Ramos (cell line): Measurements from ENCODE around the gene DISP2.

Experiments used
- in situ Hi-C: fragments of 300-500 bp; cut with MboI; formaldehyde crosslinking; loops from one replicate; pipeline ENCODE4 v1.14.3; 2022; ENCODE audit warnings: low sequenced_read_pairs; ENCODE audit not compliant: unreplicated experiment

Gene DISP2

DNA sequence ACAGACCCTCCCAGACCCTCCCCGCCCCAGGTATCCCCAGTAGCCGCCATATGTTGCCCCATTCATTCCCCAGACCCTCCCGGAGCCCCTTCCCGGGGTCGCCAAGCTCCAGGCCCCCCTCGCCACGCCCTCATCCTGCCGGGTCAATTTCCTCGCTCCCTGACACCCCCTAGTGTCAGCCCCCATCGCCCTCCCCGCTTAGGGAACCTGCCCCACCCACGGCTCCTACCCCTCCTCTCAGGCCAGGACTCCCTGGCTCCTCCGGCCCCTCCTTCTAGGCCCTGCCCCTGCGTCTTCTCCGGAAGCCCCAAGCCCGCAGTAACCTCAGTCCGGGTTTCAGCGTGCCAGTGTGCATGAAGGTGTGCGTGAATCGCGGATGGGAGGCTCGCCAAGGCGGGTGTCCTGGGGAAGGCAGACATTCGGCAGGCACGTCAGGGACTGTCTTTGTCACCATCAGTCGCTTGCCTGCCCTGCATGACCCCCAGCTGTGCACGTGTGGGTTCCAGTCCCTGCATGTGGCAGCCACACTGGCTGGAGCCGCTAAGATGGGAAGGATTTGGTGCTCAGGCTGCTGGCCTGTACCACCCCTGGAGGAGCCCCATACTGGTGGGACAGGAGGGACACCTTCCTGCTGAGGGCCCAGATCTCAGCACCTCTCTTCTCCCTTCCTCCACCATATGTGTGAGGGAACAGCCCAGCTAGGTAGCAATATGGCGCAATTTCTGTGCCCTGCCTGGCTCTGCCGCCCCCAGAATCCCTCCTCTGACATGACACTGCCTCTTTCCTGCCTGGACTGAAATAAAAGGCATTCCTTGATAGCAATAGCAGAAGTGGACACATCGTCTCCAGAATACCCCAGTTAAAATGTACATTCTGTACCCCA is 693 bp downstream of the DISP2 start:
- in situ Hi-C loops: no loop called here

DNA sequence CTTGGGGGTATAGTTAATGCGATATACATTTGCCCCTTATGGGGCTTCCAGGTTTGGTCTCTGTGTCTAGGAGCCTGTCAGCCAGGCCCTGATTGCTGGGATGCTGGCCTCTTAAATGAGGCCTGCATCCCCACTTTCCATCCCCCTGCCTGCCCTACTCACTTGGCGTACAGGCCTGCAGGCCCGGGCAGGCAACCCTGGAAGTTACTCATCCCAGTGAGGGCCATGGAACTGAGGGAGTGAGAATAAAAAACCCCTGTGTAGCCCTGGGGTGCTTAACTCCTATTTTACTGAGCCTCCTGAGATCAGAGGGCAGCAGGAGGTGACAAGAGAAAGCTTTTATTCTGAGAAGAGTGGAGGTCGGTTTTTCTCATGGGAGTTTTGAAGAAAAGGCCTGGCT is 2.0 kb downstream of the DISP2 start:
- in situ Hi-C loops: no loop called here

DNA sequence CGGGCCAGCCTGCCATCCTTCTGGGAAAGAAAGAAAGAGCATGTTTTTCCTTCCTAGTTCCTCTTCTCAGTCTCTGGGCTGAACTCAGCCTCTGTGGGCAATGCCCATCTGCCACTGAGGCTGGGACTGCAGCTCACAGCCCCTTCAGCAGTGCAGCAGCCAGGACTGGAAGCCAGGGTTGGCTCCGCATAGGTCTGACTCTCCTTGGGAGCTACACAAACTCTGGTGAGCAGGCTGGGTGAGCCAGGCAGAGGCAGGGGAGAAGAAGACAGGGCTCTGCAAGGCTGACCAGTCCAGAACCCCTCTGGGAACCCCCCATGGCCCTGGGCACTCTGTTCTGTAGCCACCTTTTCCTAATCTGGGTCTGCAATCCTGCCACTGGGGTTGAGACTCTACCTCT is 3.6 kb downstream of the DISP2 start:
- in situ Hi-C loops: no loop called here

DNA sequence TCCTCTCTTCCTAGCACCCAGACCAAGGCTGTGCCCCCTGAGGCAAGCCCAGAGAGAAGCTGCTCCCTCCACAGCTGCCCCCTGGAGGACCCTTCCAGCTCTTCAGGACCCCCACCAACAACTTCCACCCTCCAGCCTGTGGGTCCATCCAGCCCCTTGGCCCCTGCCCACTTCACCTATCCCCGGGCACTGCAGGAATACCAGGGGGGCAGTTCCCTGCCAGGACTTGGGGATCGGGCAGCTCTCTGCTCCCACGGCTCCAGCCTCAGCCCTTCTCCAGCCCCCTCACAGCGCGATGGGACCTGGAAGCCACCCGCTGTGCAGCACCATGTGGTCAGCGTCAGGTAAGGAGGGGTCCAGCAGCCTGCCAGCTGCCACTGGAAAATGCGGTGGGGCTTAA is 5.6 kb downstream of the DISP2 start:
- in situ Hi-C loops: no loop called here

DNA sequence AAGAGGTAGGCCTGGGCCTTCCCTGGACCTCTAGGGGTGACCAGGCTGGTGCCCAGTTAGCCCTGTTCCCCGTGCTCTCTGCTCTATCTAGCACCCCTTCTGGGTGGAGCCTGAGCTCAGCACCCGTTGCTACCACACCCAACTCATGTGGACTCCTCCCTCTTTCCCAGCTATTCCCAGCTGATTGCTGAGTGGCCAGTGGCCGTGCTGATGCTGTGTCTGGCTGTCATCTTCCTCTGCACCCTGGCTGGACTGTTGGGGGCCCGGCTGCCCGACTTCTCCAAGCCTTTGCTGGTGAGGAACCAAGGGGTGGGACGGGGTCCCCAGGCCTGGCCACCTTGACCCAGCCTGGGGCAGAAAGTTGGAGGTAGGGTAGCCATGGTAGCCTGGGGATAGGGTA is 6.2 kb downstream of the DISP2 start:
- in situ Hi-C loops: no loop called here

DNA sequence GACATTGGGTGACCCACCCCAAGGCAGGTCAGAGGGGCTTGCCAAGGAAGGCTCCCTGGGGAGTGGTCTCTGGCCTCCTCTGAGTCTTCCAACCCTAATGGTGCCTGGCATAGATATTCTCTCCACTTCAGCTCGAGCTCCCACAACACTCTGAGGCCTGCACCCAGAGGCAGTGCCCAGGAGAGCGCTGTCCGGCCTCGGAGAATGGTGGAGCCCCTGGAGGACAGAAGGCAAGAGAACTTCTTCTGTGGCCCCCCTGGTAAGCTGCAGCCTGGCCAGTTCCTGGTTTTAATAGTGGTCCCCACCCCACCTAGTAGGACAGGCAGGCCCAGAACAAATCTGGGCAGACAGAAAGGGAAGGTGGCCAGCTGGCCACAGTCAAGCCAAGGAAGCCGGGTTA is 7.0 kb downstream of the DISP2 start:
- in situ Hi-C loops: no loop called here

DNA sequence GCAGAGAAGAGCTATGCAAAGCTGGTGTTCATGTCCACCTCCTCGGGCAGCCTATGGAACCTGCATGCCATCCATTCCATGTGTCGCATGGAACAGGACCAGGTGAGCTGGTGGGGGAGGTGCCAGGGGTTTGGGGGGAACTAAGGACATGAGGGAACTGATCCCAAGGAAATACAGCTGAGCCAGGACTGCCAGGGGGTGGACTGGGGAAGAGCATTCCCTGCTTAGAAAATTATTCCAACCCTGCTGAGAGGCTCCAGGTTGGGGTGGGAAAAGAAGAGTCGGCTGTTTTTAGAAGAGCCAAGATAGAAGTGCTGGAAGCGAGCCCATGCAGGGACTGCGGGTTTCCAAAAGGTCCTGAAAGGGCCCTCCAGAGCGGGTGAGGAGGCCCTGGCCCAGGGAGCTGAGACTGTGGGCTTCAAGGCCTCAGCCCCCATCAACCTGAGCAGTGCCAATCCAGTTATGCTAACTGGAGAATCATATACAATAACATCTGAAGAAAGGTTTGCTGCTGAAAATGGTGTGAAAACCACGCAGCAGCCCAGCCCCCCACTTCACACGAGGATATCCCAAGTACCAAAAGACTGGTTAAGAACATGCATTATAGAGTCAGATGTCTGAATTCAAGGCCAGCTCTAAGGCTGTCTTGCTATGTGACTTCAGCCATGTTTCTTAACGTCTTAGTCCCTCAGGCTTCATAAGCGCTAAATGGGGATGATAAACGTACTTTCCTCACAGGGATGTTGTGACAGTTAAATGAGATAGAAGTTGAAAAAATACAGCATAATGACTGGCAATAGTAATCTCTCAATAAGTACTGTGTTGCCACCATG is 7.8 kb downstream of the DISP2 start:
- in situ Hi-C loops: no loop called here

DNA sequence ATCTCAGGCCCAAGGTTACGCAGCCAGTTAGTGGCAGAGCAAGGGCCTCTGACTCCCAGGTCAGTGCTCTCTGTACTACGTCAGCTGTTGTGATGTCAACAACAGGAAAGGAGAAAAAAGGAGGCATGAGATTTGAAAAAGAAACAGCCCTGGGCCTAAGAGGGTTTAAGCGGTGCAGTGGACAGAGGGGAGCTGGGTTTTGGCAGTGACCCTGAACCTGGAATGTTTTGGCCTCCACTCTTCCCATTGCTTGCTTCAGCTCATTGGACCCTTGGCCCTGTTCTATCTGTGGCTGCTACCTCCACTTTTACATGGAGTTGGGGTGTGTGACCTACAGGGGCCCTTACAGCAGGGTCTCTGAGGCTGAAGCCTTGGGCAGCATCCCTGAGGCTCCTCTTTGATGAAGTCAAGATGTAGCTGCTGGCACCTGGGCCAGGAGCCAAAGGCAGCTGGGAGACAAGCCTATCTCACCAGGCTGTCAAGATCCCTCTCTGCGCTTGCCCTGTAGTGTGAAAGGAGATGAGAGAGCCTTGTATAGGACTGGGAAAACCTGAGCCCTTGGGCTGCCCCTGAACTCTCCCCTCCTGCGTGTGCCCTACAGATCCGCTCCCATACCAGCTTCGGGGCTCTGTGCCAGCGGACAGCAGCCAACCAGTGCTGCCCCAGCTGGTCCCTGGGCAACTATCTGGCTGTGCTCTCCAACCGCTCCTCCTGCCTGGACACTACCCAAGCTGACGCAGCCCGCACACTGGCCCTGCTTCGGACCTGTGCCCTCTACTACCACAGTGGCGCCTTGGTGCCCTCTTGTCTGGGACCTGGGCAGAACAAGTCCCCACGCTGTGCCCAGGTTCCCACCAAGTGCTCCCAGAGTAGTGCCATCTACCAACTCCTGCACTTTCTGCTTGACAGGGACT is 8.7 kb downstream of the DISP2 start:
- in situ Hi-C loops: no loop called here

DNA sequence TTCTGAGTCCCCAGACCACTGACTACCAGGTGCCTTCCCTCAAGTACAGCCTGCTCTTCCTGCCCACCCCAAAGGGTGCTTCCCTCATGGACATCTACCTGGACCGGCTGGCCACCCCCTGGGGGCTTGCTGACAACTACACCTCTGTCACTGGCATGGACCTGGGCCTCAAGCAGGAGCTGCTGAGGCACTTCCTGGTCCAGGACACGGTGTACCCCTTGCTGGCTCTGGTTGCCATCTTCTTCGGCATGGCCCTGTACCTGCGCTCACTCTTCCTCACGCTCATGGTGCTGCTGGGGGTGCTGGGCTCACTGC is 9.3 kb downstream of the DISP2 start:
- in situ Hi-C loops: no loop called here

DNA sequence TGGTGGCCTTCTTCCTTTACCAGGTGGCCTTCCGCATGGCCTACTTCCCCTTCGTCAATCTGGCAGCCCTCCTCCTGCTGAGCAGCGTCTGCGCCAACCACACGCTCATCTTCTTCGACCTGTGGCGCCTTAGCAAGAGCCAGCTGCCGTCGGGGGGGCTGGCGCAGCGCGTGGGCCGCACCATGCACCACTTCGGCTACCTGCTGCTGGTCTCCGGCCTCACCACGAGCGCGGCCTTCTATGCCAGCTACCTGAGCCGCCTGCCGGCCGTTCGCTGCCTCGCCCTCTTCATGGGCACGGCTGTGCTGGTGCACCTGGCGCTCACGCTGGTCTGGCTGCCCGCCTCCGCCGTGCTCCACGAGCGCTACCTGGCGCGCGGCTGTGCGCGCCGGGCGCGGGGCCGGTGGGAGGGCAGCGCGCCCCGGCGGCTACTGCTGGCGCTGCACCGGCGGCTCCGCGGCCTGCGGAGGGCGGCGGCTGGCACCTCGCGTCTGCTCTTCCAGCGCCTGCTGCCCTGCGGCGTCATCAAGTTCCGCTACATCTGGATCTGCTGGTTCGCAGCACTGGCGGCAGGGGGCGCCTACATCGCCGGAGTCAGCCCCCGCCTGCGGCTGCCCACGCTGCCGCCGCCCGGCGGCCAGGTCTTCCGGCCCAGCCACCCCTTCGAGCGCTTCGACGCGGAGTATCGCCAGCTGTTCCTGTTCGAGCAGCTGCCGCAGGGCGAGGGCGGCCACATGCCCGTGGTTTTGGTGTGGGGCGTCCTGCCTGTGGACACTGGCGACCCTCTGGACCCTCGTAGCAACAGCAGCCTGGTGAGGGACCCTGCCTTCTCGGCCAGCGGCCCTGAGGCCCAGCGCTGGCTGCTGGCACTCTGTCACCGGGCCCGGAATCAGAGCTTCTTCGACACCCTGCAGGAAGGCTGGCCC is 9.9 kb downstream of the DISP2 start:
- in situ Hi-C loops: no loop called here

DNA sequence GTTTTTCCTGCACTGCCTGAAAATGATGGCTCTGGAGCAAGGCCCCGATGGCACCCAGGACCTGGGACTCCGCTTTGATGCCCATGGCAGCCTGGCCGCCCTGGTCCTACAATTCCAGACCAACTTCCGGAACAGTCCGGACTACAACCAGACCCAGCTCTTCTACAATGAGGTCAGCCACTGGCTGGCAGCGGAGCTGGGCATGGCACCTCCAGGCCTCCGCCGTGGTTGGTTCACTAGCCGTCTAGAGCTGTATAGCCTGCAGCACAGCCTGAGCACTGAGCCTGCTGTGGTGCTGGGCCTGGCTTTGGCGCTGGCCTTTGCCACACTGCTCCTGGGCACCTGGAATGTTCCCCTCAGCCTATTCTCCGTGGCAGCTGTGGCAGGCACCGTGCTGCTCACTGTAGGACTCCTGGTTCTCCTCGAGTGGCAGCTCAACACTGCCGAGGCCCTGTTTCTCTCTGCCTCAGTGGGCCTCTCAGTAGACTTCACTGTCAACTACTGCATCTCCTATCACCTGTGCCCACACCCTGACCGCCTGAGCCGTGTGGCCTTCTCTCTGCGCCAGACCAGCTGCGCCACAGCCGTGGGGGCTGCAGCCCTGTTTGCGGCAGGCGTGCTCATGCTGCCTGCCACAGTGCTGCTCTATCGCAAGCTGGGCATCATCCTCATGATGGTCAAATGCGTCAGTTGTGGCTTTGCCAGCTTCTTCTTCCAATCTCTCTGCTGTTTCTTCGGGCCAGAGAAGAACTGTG is 10.9 kb downstream of the DISP2 start:
- in situ Hi-C loops: no loop called here

DNA sequence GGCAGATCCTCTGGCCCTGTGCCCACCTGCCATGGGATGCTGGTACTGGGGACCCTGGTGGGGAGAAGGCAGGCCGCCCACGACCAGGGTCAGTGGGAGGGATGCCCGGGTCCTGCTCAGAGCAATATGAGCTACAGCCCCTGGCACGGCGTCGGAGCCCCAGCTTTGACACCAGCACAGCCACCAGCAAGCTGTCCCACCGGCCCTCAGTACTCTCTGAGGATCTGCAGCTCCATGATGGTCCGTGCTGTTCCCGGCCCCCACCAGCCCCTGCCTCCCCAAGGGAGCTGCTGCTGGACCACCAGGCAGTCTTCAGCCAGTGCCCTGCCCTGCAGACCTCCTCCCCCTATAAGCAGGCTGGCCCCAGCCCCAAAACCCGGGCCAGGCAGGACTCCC is 11.5 kb downstream of the DISP2 start:
- in situ Hi-C loops: no loop called here

DNA sequence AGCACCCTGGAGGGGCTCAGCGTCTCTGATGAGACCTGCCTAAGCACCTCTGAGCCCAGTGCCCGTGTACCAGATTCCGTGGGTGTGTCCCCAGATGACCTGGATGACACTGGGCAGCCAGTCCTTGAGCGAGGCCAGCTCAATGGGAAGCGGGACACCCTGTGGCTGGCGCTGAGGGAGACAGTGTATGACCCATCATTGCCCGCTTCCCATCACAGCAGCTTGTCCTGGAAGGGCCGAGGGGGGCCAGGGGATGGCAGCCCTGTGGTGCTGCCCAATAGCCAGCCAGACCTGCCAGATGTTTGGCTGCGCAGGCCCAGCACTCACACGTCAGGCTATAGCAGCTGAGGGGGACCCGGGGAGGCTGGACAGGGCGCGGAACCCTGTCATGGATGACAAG is 12.0 kb downstream of the DISP2 start:
- in situ Hi-C loops: no loop called here

DNA sequence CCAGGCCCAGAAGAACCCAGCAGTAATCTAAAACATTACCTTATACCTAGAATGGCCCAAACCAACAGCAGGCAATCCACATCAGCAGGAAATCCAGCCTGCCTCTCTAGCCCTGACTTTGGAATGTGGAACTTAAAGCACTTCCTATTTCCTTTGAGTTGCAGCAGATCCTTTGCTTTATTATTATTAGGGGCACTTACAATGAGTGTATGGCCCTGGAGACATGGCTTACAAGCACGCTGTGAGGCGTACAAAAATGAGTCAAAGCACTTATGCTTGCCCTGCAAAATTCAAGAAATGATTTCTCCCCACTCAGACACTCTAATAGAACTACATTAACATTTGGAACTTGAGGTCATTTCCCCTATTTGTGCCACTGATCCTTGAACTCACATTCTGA is 15.0 kb downstream of the DISP2 start:
- in situ Hi-C loops: no loop called here

DNA sequence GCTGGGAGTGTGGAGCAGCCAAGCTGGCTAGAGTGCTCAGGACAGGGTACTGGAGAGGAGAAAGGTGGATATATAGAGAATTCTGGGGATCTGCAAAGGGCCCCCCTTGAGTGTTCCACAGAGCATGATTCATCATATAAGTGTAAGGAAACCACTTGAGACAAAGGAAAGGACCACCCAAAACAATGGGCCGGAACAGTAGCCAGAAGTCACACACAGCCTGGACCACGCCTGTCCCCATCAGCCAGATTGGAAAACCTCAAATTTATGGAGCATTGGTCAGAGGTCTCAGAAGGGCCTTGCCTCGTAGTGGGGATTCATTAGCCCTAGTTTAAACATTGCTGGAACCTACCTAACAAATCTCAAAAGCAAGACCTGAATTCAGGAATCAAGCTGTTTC is 19.6 kb downstream of the DISP2 start:
- in situ Hi-C loops: no loop called here

DNA sequence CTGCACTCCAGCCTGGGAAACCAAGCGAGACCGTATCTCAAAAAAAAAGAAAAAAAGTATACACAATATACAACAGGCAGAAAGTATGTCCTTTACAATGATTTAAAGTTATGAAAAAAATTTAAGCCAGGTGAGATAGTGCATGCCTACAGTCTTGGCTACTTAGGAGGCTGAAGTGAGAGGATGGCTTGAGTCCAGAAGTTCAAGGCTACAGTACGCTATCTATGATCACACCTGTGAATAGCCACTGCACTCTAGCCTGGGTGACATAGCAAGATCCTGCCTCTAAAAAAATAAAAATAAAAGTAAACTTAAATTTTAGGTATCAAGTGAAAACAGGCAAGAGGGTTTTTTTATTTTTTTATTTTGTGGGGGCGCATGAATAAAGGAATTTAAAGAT is 21.4 kb downstream of the DISP2 start:
- in situ Hi-C loops: no loop called here

DNA sequence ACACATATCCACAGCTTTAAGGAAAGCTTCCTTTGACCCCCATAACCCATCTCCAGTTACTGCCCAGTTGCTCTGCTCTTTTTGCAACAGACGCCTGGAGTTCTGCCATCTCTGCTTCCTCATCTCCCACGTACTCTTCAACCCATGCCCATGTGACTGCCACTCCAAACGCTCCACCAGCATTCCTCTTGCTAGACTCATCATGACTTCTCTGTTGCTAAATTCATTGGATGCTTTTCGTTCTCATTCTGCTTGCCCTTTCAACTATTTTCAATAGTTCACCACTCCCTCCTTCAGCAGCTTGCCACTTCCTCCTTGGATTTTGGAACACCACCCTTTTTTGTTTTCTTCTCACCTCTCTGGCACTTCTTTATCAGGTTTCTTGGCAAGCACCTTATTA is 21.8 kb downstream of the DISP2 start:
- in situ Hi-C loops: no loop called here

DNA sequence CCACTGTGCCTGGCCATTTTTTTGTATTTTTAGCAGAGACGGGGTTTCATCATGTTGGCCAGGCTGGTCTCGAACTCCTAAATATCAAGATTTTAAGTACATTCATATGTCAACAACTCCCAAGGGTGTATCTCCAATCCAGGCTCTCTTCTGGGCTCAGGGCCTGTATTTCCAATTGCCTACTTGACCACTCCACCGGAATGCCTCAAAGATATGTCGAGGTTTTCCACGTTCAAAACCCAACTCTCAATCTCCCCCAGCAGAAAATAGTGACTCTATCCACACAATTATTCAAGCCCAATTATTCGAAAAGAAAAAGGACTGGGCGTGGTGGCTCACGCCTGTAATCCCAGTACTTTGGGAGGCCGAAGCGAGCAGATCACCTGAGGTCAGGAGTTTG is 22.6 kb downstream of the DISP2 start:
- in situ Hi-C loops: no loop called here
